Endothelial cell of umbilical vein (primary cell): ENCODE measurements around the gene FBXO10.

ENCODE experiments used
- CTCF ChIP-seq, 2 donors: IDR thresholded peaks; 1 replicate in 1 of 2; 2 replicates in 1 of 2; pipeline ENCODE4 v1.5.1; 2011; ENCODE audit warnings: low read length in 2 of 2, mild to moderate bottlenecking in 2 of 2, moderate library complexity in 2 of 2, control low read depth in 1 of 2, inconsistent platforms in 1 of 2, low read depth in 1 of 2; ENCODE audit not compliant: insufficient read depth in 1 of 2; ENCODE audit errors: extremely low read depth in 1 of 2
- POLR2A ChIP-seq: IDR thresholded peaks from 2 replicates; pipeline ENCODE4 v1.6.1; 2012; ENCODE audit warnings: low read depth, mild to moderate bottlenecking, control low read depth, low read length
- POLR2AphosphoS5 ChIP-seq: IDR thresholded peaks from 2 replicates; pipeline ENCODE4 v1.6.1; 2012; ENCODE audit warnings: low read depth, mild to moderate bottlenecking, control low read depth, low read length, moderate library complexity; ENCODE audit not compliant: insufficient read depth

GRCh38 chr9:37611014-37611413 lies 34.8 kb upstream of the FBXO10 start:
- TF ChIP-seq POLR2AphosphoS5 (no peak), CTCF (IDR thresholded peaks at IDR 0.05; ENCODE audit: extremely low read depth in 1 of 2, insufficient read depth in 1 of 2, low read depth in 1 of 2, low read length in 2 of 2) (no peak), POLR2A (no peak)
